Esophagus squamous epithelium (tissue), 5 donors: ENCODE measurements around the gene NAA80. TPM values are rescaled to one million over a fixed set of nuclear protein-coding genes. Genes with fewer than 3 reads are reported as not detected.

ENCODE experiments used
- DNase-seq: peaks from one replicate; lab custom pipeline; 2025; lab: John Stamatoyannopoulos, UW
- H3K27ac ChIP-seq, 4 donors: fragments of 200-600 bp; sonication (generic); one replicate each; pipeline ENCODE4 v1.5.1; 2016 to 2019; ENCODE audit warnings: mild to moderate bottlenecking in 1 of 4
- H3K27me3 ChIP-seq, 4 donors: fragments of 200-600 bp; sonication (generic); 1 replicate in 3 of 4; 2 replicates in 1 of 4; pipeline versions ENCODE4 v1.5.1 to v1.6.0; 2017 to 2021; ENCODE audit warnings: antibody characterized with exemption in 1 of 4
- H3K36me3 ChIP-seq, 3 donors: fragments of 200-600 bp; sonication (generic); one replicate each; pipeline ENCODE4 v1.5.1; 2016 to 2019
- H3K4me1 ChIP-seq, 3 donors: fragments of 200-600 bp; sonication (generic); one replicate each; pipeline ENCODE4 v1.5.1; 2017 to 2019
- H3K4me3 ChIP-seq, 4 donors: fragments of 200-600 bp; sonication (generic); 1 replicate in 3 of 4; 2 replicates in 1 of 4; pipeline ENCODE4 v1.5.1; 2016 to 2019; ENCODE audit warnings: mild to moderate bottlenecking in 2 of 4, moderate library complexity in 1 of 4
- H3K9me3 ChIP-seq, 3 donors: fragments of 200-600 bp; sonication (generic); one replicate each; pipeline ENCODE4 v1.5.1; 2016 to 2019
- CTCF ChIP-seq, 6 experiments: fragments of 450-650 bp in 4 of 6; fragments of 200-600 bp in 2 of 6; sonication (generic) in 2 of 6; IDR thresholded peaks; one replicate each; pipeline ENCODE4 v1.5.1; 2016 to 2019; ENCODE audit warnings: antibody characterized with exemption in 6 of 6, mild to moderate bottlenecking in 4 of 6, moderate library complexity in 4 of 6
- POLR2A ChIP-seq, 4 donors: fragments of 450-650 bp; IDR thresholded peaks; one replicate each; pipeline ENCODE4 v1.6.1; 2017; ENCODE audit warnings: antibody characterized with exemption in 4 of 4, mild to moderate bottlenecking in 4 of 4, moderate library complexity in 3 of 4
- WGBS, 2 donors: methylation state at CpG; one replicate each; pipeline ENCODE4 v1.1.5; 2018; 5-methylcytosine and 5-hydroxymethylcytosine counted together
- intact Hi-C: fragments of 100-400 bp; cut with DNase I; formaldehyde crosslinking; loops from one replicate; pipeline ENCODE4 v1.15.0; 2022
- total RNA-seq, 4 donors: library from RNA; depleted of rRNA; stranded (reverse); fragments of >200 nt; gene quantifications; one replicate each; pipeline ENCODE4 v1.1.0, GENCODE V29; 2016
- donor health status: DM: yes; HTN: yes; CAD: no.

The NAA80 gene
- total RNA-seq, 4 donors from 2014 or later: 6.0 to 16.2 (median 7.7) TPM

- TF ChIP-seq CTCF (IDR thresholded peaks at IDR 0.05) (no peak), POLR2A (IDR thresholded peaks at IDR 0.05) (no peak)
- 66 to 77% methylated on average over 6 to 7 of the region's 12 CpGs for WGBS, 2 donors
- Histone ChIP-seq H3K4me3 (peak overlapping the region in 2 of 4 donors; percentile 71 to 90), H3K4me1 (peaks cover 22 to 42% (median 27%) of the 10 kb centered on the region in 3 donors), H3K27me3 (no peaks in the 10 kb centered on the region), H3K36me3 (peaks cover 21 to 38% (median 22%) of the 10 kb centered on the region in 3 donors), H3K9me3 (no peaks in the 10 kb centered on the region), H3K27ac (peak overlapping the region; percentile 84 to 92 (median 91))
- no peak for DNase-seq
- intact Hi-C loops: no loop called here
Observed at GRCh38 chr3:50293079-50293801, 6.0 kb downstream of the NAA80 start.

DNA sequence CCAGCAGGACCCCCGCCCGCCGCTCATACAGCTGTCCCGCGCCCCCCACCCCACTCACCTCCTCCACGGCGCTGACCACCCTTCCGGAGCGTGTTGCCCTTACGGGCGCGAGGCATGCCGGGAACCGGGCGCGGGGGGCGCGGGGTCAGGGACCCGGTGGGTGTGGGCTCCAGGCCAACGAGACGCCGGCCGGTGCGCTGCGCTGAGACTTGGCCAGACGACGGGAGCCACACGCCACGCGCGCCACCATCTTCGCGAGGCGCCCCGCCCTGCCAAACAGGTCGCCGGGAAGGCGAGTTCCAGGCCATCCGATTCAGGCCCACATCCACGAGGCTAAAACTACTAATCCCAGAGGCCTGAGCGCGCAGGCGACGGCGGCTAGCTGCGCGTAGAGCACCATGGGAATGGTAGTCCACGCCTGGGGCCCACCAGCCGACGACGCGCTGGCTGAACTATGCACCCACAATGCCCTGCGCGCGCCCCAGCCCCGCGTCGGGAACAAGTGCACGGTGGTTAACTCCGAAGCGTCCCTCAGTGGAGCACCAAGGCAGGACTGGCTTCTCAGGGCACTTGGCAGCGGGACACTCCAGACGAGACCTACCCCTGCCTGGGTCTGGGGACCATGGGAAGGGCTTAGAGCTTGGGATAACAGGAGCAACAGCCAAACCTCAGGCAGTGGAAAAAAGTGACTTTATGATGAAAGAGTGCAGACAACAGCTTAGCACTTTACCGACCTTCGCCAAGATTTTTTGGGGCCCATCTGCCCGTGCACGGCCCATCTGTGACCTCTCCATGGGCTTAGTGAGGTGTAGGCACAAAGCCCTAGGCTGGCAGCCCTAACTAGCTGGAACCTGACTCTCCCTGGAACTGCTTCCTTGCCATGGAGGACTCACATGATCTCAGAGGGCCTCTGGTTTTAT is 6.8 kb downstream of the NAA80 start, which contains the start of gene IFRD2:
TSS of gene IFRD2 (minus strand) at position 271 of the 920 bp plus-strand sequence. CDS start at position 116, 155 bp downstream.
- Histone ChIP-seq H3K4me1 (peaks cover 17 to 33% (median 23%) of the 10 kb centered on the region in 3 donors), H3K36me3 (peaks cover 24 to 46% (median 29%) of the 10 kb centered on the region in 3 donors), H3K27ac (peak within 1 kb of the TSS; percentile 84 to 92 (median 91)), H3K4me3 (peak within 1 kb of the TSS; percentile 67 to 100 (median 80)), H3K27me3 (no peaks in the 10 kb centered on the region), H3K9me3 (no peaks in the 10 kb centered on the region)
- intact Hi-C loops: no loop called here
- peak; percentile 91 for DNase-seq
- 0% methylated on average over 4 to 6 of the region's 67 CpGs for WGBS, 2 donors
- TF ChIP-seq POLR2A (IDR thresholded peaks at IDR 0.05): peak in 3 of 4 donors; percentile 51 to 81 (median 76)
- TF ChIP-seq CTCF (IDR thresholded peaks at IDR 0.05): peak in 2 of 6 experiments; percentile 9 to 46

DNA sequence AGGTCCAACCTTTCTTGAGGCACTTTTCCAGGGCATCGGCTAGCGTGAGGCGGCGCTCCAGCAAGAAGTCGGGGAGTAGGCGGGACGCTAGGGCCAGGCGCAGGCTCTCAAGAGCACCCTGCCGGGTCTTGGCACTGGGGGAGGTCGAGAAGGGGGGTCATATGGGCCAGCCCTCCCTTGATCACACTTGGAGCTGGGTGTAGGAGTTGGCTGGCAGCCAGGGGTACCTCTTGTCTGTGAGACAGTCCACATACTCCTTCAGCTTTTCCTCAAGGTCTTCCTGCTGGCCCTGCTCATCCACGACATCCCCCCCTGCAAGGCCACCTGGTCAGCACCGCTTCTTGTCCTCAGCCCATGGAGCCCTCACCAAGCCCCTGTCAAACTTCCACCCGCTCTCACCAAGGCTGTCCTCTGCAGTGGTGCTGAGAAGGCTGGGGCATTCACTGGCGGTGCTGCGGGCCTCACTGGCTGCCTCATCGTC is 9.0 kb downstream of the NAA80 start:
- H3K27ac ChIP-seq: no peak overlapping the region
- peaks cover 31 to 50% (median 32%) of the 10 kb centered on the region in 3 donors for H3K36me3 ChIP-seq
- no peak overlapping the region for H3K4me3 ChIP-seq
- 90 to 100% methylated on average over 1 to 11 of the region's 16 CpGs for WGBS, 2 donors
- H3K9me3 ChIP-seq: no peaks in the 10 kb centered on the region
- peaks cover 17 to 33% (median 23%) of the 10 kb centered on the region in 3 donors for H3K4me1 ChIP-seq
- no peaks in the 10 kb centered on the region for H3K27me3 ChIP-seq
- TF ChIP-seq POLR2A (IDR thresholded peaks at IDR 0.05) (no peak), CTCF (IDR thresholded peaks at IDR 0.05) (no peak)
- DNase-seq: no peak
- intact Hi-C loops: no loop called here

DNA sequence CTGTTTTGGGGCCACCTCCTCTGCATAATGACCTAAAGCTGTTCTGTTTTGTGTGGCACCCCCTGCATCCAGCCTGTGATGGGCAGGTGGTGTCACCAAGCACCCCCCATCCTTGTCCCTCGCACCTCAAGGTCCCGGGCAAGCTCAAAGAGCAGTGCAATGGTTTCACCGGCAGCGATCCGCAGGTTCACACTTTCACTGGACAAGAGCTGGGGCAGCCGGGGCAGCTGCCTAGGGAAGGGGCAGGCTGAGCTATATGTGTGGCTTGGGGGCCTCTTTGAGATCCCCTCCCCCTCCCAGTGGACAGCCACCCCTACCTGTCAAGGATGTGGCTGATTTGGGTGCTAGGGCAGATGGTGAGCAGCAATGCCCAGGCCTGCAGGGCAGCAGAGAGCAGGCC is 10.1 kb downstream of the NAA80 start:
- Histone ChIP-seq H3K36me3 (peaks cover 31 to 50% (median 32%) of the 10 kb centered on the region in 3 donors), H3K4me3 (no peak overlapping the region), H3K27me3 (no peaks in the 10 kb centered on the region), H3K27ac (no peak overlapping the region), H3K4me1 (peaks cover 17 to 33% (median 23%) of the 10 kb centered on the region in 3 donors), H3K9me3 (no peaks in the 10 kb centered on the region)
- TF ChIP-seq CTCF (IDR thresholded peaks at IDR 0.05) (no peak), POLR2A (IDR thresholded peaks at IDR 0.05) (no peak)
- 100% methylated on average over 4 of the region's 6 CpGs; no CpG with 5 or more reads in 1 of the 2 donors for WGBS, 2 donors
- no peak for DNase-seq
- intact Hi-C loops: no loop called here
